NCI-H187 (cell line): ENCODE data around the gene CCDC30.

Source experiments
- DNase-seq, 2 experiments: peaks; one replicate each; lab custom pipeline; 2025; lab: John Stamatoyannopoulos, UW

CCDC30 gene

GRCh38 chr1:42692461-42692860 is 229.4 kb downstream of the CCDC30 start:
- DNase-seq, result no peak

- DNase-seq, result no peak
Measured at GRCh38 chr1:42692911-42693310, 229.8 kb downstream of the CCDC30 start.

GRCh38 chr1:42698081-42698813 is 235.2 kb downstream of the CCDC30 start:
- DNase-seq, result no peak

- DNase-seq, result no peak
Measured at GRCh38 chr1:42700006-42700405, 236.9 kb downstream of the CCDC30 start.

GRCh38 chr1:42703888-42704464 is 240.9 kb downstream of the CCDC30 start:
- DNase-seq, result no peak
